ENCODE measurements around the gene RLN3.

GRCh38 chr19:14004619-14005348 is 23.2 kb upstream of the RLN3 start:
- TF ChIP-seq SP1 (IDR thresholded peaks at IDR 0.05) (no peak), CTBP1 (IDR thresholded peaks at IDR 0.05; ENCODE audit: borderline replicate concordance) (no peak), FOXK2 (IDR thresholded peaks at IDR 0.05) (no peak), NFRKB (IDR thresholded peaks at IDR 0.05) (no peak), BHLHE40 (IDR thresholded peaks at IDR 0.05; ENCODE audit: borderline replicate concordance) (no peak), TARDBP (IDR thresholded peaks at IDR 0.05) (no peak), ZNF384 (IDR thresholded peaks at IDR 0.05) (no peak), HDGF (IDR thresholded peaks at IDR 0.05; ENCODE audit: borderline replicate concordance) (no peak), SUZ12 (IDR thresholded peaks at IDR 0.05) (no peak), LEF1 (IDR thresholded peaks at IDR 0.05; ENCODE audit: borderline replicate concordance) (no peak), FOXA1 (IDR thresholded peaks at IDR 0.05) (no peak)

All from HEK293T (cell line).